ENCODE measurements around the gene SLC6A9. TPM values are rescaled to one million over a fixed set of nuclear protein-coding genes. Genes with fewer than 3 reads are reported as not detected.

The SLC6A9 gene
- total RNA-seq, 2 experiments from 2014 or later = 6.5 to 7.4 TPM

GRCh38 chr1:43993206-43993914, 37.9 kb downstream of the SLC6A9 start:
- no peak for TF ChIP-seq CTCF (IDR thresholded peaks at IDR 0.05)
- POLR2A ChIA-PET = interaction anchor here (0.7 to 1.8 kb wide), 5 partner anchors 15 to 328 kb away, joined by 3 to 4 read pairs (median 3); no protein-coding TSS in a partner anchor

GRCh38 chr1:43992232-43992995, 38.8 kb downstream of the SLC6A9 start:
- Mint-ChIP-seq H3K4me1 (ENCODE audit: low read depth) (peaks cover 12% of the 10 kb centered on the region), H3K36me3 (ENCODE audit: low read depth) (no peaks in the 10 kb centered on the region), H3K4me3 (peak overlapping the region; percentile 80), H3K27ac (no peak overlapping the region), H3K27me3 (no peaks in the 10 kb centered on the region), H3K9me3 (no peaks in the 10 kb centered on the region)
- DNase-seq = no peak
- intact Hi-C loops (cut with micrococcal nuclease) = no loop called here
- no peak for ATAC-seq
- no peak for TF ChIP-seq CTCF (IDR thresholded peaks at IDR 0.05)
- ChIA-PET CTCF (interaction anchor here (1.1 to 4.7 kb wide), 6 partner anchors 13 to 225 kb away, joined by 3 to 29 read pairs (median 12); no protein-coding TSS in a partner anchor), POLR2A (interaction anchor here (1.1 to 2.2 kb wide), 3 partner anchors 12 to 43 kb away, joined by 3 to 7 read pairs (median 4); no protein-coding TSS in a partner anchor)

More at GRCh38 chr1:43993206-43993914, 37.9 kb downstream of the SLC6A9 start:
- ATAC-seq (no peak), DNase-seq (no peak)
- H3K9me3 Mint-ChIP-seq = no peaks in the 10 kb centered on the region
- H3K27ac Mint-ChIP-seq = no peak overlapping the region
- no peak overlapping the region for H3K4me3 Mint-ChIP-seq
- H3K36me3 Mint-ChIP-seq (ENCODE audit: low read depth) = no peaks in the 10 kb centered on the region
- H3K27me3 Mint-ChIP-seq = no peaks in the 10 kb centered on the region
- CTCF ChIA-PET = interaction anchor here (1.3 to 4.7 kb wide), 5 partner anchors 12 to 224 kb away, joined by 3 to 29 read pairs (median 15); no protein-coding TSS in a partner anchor
- H3K4me1 Mint-ChIP-seq (ENCODE audit: low read depth) = peaks cover 12% of the 10 kb centered on the region
- intact Hi-C loops (cut with micrococcal nuclease) = no loop called here

GRCh38 chr1:43991476-43992231, 39.6 kb downstream of the SLC6A9 start, which contains the start of gene CCDC24:
Gene CCDC24 (plus strand): TSS chr1:43991599. CDS start chr1:43991879, 280 bp downstream.
- Mint-ChIP-seq H3K27me3 (no peaks in the 10 kb centered on the region), H3K9me3 (no peaks in the 10 kb centered on the region), H3K4me1 (ENCODE audit: low read depth) (peaks cover 12% of the 10 kb centered on the region), H3K4me3 (peak within 1 kb of the TSS; percentile 80), H3K36me3 (ENCODE audit: low read depth) (no peaks in the 10 kb centered on the region), H3K27ac (peak within 1 kb of the TSS; percentile 59)
- ChIA-PET CTCF (interaction anchor here (1.1 to 4.7 kb wide), 6 partner anchors 14 to 228 kb away, joined by 4 to 29 read pairs (median 12); no protein-coding TSS in a partner anchor), POLR2A (interaction anchor here (1.1 to 2.6 kb wide), 3 partner anchors 12 to 21 kb away, joined by 3 to 13 read pairs (median 7); partner anchors contain the start of gene ATP6V0B)
- TF ChIP-seq CTCF (IDR thresholded peaks at IDR 0.05) = no peak
- intact Hi-C loops (cut with micrococcal nuclease) = no loop called here
- ATAC-seq (peak; percentile 87), DNase-seq (peak; percentile 81)

DNA sequence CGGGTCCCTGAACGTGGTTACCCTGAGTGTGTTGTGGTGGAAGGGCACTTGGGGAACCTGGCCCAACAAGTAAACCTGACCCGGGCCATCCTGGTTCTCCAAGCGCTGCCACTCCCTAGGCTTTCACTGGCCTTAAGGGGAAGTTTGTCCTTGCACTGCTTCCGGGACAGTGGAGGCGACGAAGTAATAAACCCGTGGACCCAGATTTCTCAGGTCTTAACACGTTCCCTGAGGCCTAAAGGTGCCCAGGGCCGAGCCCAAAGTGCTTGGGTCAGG, 40.1 kb downstream of the SLC6A9 start:
- Mint-ChIP-seq H3K27ac (peak overlapping the region; percentile 59), H3K36me3 (ENCODE audit: low read depth) (no peaks in the 10 kb centered on the region), H3K9me3 (no peaks in the 10 kb centered on the region), H3K4me3 (peak overlapping the region; percentile 80), H3K4me1 (ENCODE audit: low read depth) (peaks cover 12% of the 10 kb centered on the region), H3K27me3 (no peaks in the 10 kb centered on the region)
- ATAC-seq (no peak), DNase-seq (no peak)
- POLR2A ChIA-PET = interaction anchor here (1.1 to 2.6 kb wide), 3 partner anchors 13 to 20 kb away, joined by 3 to 13 read pairs (median 7); partner anchors contain the start of gene ATP6V0B
- intact Hi-C loops (cut with micrococcal nuclease) = no loop called here
- no peak for TF ChIP-seq CTCF (IDR thresholded peaks at IDR 0.05)
- CTCF ChIA-PET = interaction anchor here (1.6 to 4.7 kb wide), 4 partner anchors 14 to 227 kb away, joined by 4 to 29 read pairs (median 17); no protein-coding TSS in a partner anchor
